Measurements from ENCODE around the gene YIPF2.

The YIPF2 gene

DNA sequence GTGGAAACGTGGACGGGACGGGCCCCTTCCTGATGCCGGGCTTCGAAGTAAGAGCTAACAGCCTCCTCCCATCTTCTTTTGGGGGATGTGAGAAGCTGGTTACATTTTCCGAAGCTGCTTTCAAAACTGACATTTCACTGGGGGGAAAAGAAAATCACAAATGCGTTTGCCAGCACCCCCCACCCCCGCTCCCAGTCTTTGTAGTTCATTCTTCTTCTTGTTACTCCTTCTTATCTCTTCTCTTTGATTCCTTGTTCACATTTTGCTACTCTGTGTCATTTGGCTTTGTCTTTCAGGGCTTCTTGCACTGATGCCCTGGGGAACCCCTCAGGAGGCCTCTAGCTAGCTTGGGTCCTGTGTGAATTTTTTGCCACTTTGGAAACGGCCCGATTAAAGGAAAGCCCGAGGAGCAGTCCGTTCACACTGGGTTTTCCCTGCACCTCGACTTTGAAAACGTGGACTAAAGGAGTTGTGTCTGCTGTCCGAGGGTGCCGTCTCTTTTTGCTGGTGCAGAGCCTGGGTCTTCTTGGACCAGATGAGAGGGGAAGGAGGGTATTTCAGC lies 55.8 kb downstream of the YIPF2 start:
- DNase-seq, result no peak

Measured in NK-92 treated with Interleukin-12 subunit alpha and Interleukin-12 subunit beta, amount 100 ng/mL, for 24 hours (cell line).